HEK293 (cell line): ENCODE measurements around the gene METTL25.

Experiments used
- CTCF ChIA-PET: fragments of 350-600 bp; formaldehyde crosslinking; extraction: SDS; loops from one replicate; lab custom pipeline; 2021; ENCODE audit warnings: antibody characterized with exemption; lab: Yijun Ruan, JAX
- POLR2A ChIA-PET: fragments of 300-600 bp; formaldehyde crosslinking; extraction: SDS; loops from one replicate; lab custom pipeline; 2020; ENCODE audit warnings: antibody characterized with exemption, inconsistent platforms; lab: Yijun Ruan, JAX
- H3K27ac ChIP-seq: fragments of 200-500 bp; sonication (Bioruptor generic); 2 replicates; pipeline ENCODE4 v1.5.1; 2014; ENCODE audit warnings: low read depth, low read length, control low read depth, inconsistent platforms; ENCODE audit errors: extremely low read depth
- H3K36me3 ChIP-seq, 2 experiments: fragments of 200-500 bp in 1 of 2; sonication (Bioruptor generic) in 1 of 2; 1 replicate in 1 of 2; 2 replicates in 1 of 2; pipeline ENCODE4 v1.5.1; 2014 to 2017; ENCODE audit warnings: inconsistent platforms in 2 of 2, low read length in 2 of 2; ENCODE audit not compliant: control insufficient read depth in 2 of 2, insufficient read depth in 1 of 2
- H3K4me1 ChIP-seq: fragments of 200-500 bp; sonication (Bioruptor generic); 2 replicates; pipeline ENCODE4 v1.5.1; 2014; ENCODE audit warnings: mild to moderate bottlenecking, low read length, inconsistent platforms; ENCODE audit not compliant: control insufficient read depth, insufficient read depth
- H3K4me3 ChIP-seq: 2 replicates; pipeline ENCODE4 v1.5.1; 2011; ENCODE audit warnings: low read depth, mild to moderate bottlenecking, control low read depth, low read length, moderate library complexity
- H3K9me3 ChIP-seq: fragments of 200-500 bp; sonication (Bioruptor generic); 2 replicates; pipeline ENCODE4 v1.5.1; 2014; ENCODE audit warnings: low read depth, low read length, inconsistent platforms; ENCODE audit not compliant: control insufficient read depth, insufficient read depth
- FEZF1 ChIP-seq: fragments of 450-650 bp; formaldehyde crosslinking; IDR thresholded peaks from 2 replicates; pipeline ENCODE4 v1.5.1; 2016; ENCODE audit warnings: missing biosample characterization, missing genetic modification characterization
- KLF9 ChIP-seq: fragments of 450-650 bp; formaldehyde crosslinking; IDR thresholded peaks from 2 replicates; pipeline ENCODE4 v1.5.1; 2016; ENCODE audit warnings: missing biosample characterization, missing genetic modification characterization, low read depth
- MZF1 ChIP-seq: fragments of 450-650 bp; formaldehyde crosslinking; IDR thresholded peaks from 2 replicates; pipeline ENCODE4 v1.5.1; 2017; ENCODE audit warnings: missing biosample characterization, missing genetic modification characterization, borderline replicate concordance
- OVOL3 ChIP-seq: fragments of 450-650 bp; formaldehyde crosslinking; IDR thresholded peaks from 2 replicates; pipeline ENCODE4 v1.5.1; 2016; ENCODE audit warnings: missing biosample characterization, missing genetic modification characterization
- RBAK ChIP-seq: fragments of 450-650 bp; formaldehyde crosslinking; IDR thresholded peaks from 2 replicates; pipeline ENCODE4 v1.5.1; 2016; ENCODE audit warnings: missing biosample characterization, missing genetic modification characterization
- SALL2 ChIP-seq: fragments of 450-650 bp; formaldehyde crosslinking; IDR thresholded peaks from 2 replicates; pipeline ENCODE4 v1.5.0; 2017; ENCODE audit warnings: missing biosample characterization, mild to moderate bottlenecking, missing genetic modification characterization, borderline replicate concordance
- SP7 ChIP-seq: fragments of 450-650 bp; formaldehyde crosslinking; IDR thresholded peaks from 2 replicates; pipeline ENCODE4 v1.5.1; 2016; ENCODE audit warnings: missing biosample characterization, missing genetic modification characterization
- TCF7L2 ChIP-seq: IDR thresholded peaks from 2 replicates; pipeline ENCODE4 v1.6.1; 2011; ENCODE audit warnings: low read depth, mild to moderate bottlenecking, inconsistent platforms, low read length, moderate library complexity, borderline replicate concordance
- ZFP3 ChIP-seq: fragments of 450-650 bp; formaldehyde crosslinking; IDR thresholded peaks from 2 replicates; pipeline ENCODE4 v1.5.1; 2016; ENCODE audit warnings: low read depth, missing biosample characterization, missing genetic modification characterization
- ZFP41 ChIP-seq: fragments of 450-650 bp; formaldehyde crosslinking; IDR thresholded peaks from 2 replicates; pipeline ENCODE4 v1.5.1; 2016; ENCODE audit warnings: missing biosample characterization, missing genetic modification characterization, borderline replicate concordance
- ZNF121 ChIP-seq: fragments of 450-650 bp; formaldehyde crosslinking; IDR thresholded peaks from 2 replicates; pipeline ENCODE4 v1.5.1; 2016; ENCODE audit warnings: missing biosample characterization, missing genetic modification characterization
- ZNF133 ChIP-seq: fragments of 450-650 bp; formaldehyde crosslinking; IDR thresholded peaks from 2 replicates; pipeline ENCODE4 v1.5.1; 2016; ENCODE audit warnings: missing biosample characterization, missing genetic modification characterization
- ZNF202 ChIP-seq: fragments of 450-650 bp; formaldehyde crosslinking; IDR thresholded peaks from 2 replicates; pipeline ENCODE4 v1.5.1; 2016; ENCODE audit warnings: missing biosample characterization, missing genetic modification characterization, borderline replicate concordance
- ZNF211 ChIP-seq: fragments of 450-650 bp; formaldehyde crosslinking; IDR thresholded peaks from 2 replicates; pipeline ENCODE4 v1.5.1; 2016; ENCODE audit warnings: low read depth, missing biosample characterization, missing genetic modification characterization
- ZNF221 ChIP-seq: fragments of 450-650 bp; formaldehyde crosslinking; IDR thresholded peaks from 2 replicates; pipeline ENCODE4 v1.5.1; 2017; ENCODE audit warnings: missing biosample characterization, missing genetic modification characterization, borderline replicate concordance
- ZNF223 ChIP-seq: fragments of 450-650 bp; formaldehyde crosslinking; IDR thresholded peaks from 2 replicates; pipeline ENCODE4 v1.5.1; 2016; ENCODE audit warnings: missing biosample characterization, missing genetic modification characterization
- ZNF248 ChIP-seq: fragments of 450-650 bp; formaldehyde crosslinking; IDR thresholded peaks from 2 replicates; pipeline ENCODE4 v1.5.1; 2017; ENCODE audit warnings: missing biosample characterization, missing genetic modification characterization
- ZNF274 ChIP-seq, 2 experiments: fragments of 200-500 bp in 1 of 2; fragments of 450-650 bp in 1 of 2; sonication (Bioruptor generic) in 1 of 2; formaldehyde crosslinking in 1 of 2; IDR thresholded peaks; 2 replicates each; pipeline versions ENCODE4 v1.5.1 to v1.6.1; 2014 to 2016; ENCODE audit warnings: borderline replicate concordance in 1 of 2, inconsistent platforms in 1 of 2, low read length in 1 of 2, missing biosample characterization in 1 of 2, missing genetic modification characterization in 1 of 2
- ZNF302 ChIP-seq: fragments of 450-650 bp; formaldehyde crosslinking; IDR thresholded peaks from 2 replicates; pipeline ENCODE4 v1.5.1; 2016; ENCODE audit warnings: missing biosample characterization, missing genetic modification characterization, low read depth
- ZNF324 ChIP-seq: fragments of 450-650 bp; formaldehyde crosslinking; IDR thresholded peaks from 2 replicates; pipeline ENCODE4 v1.5.1; 2016; ENCODE audit warnings: missing biosample characterization, missing genetic modification characterization
- ZNF335 ChIP-seq: fragments of 450-650 bp; formaldehyde crosslinking; conservative IDR thresholded peaks from 2 replicates; pipeline ENCODE4 v1.5.1; 2016; ENCODE audit warnings: missing biosample characterization, missing genetic modification characterization
- ZNF341 ChIP-seq: fragments of 450-650 bp; formaldehyde crosslinking; IDR thresholded peaks from 2 replicates; pipeline ENCODE4; 2016; ENCODE audit warnings: low read depth, missing biosample characterization, missing genetic modification characterization
- ZNF350 ChIP-seq: fragments of 450-650 bp; formaldehyde crosslinking; IDR thresholded peaks from 2 replicates; pipeline ENCODE4 v1.5.0; 2017; ENCODE audit warnings: missing biosample characterization, mild to moderate bottlenecking, missing genetic modification characterization
- ZNF391 ChIP-seq: fragments of 450-650 bp; formaldehyde crosslinking; IDR thresholded peaks from 2 replicates; pipeline ENCODE4 v1.5.1; 2016; ENCODE audit warnings: low read depth, missing biosample characterization, missing genetic modification characterization, borderline replicate concordance
- ZNF449 ChIP-seq: fragments of 450-650 bp; formaldehyde crosslinking; IDR thresholded peaks from 2 replicates; pipeline ENCODE4 v1.5.1; 2017; ENCODE audit warnings: missing biosample characterization, mild to moderate bottlenecking, missing genetic modification characterization, moderate library complexity
- ZNF514 ChIP-seq: fragments of 450-650 bp; formaldehyde crosslinking; IDR thresholded peaks from 2 replicates; pipeline ENCODE4 v1.5.1; 2016; ENCODE audit warnings: missing biosample characterization, missing genetic modification characterization
- ZNF664 ChIP-seq: fragments of 450-650 bp; formaldehyde crosslinking; IDR thresholded peaks from 2 replicates; pipeline ENCODE4 v1.5.1; 2016; ENCODE audit warnings: missing biosample characterization, missing genetic modification characterization
- TF ChIP-seq, protein P1 (sequence below): fragments of 450-650 bp; formaldehyde crosslinking; IDR thresholded peaks from 2 replicates; pipeline ENCODE4 v1.5.1; 2016; ENCODE audit warnings: missing biosample characterization, missing genetic modification characterization
- TF ChIP-seq, protein P2 (sequence below): fragments of 450-650 bp; formaldehyde crosslinking; IDR thresholded peaks from 2 replicates; pipeline ENCODE4 v1.5.1; 2016; ENCODE audit warnings: missing biosample characterization, missing genetic modification characterization

Gene METTL25

GRCh38 chr12:82351390-82351789 is 6.9 kb upstream of the METTL25 start:
- CTCF ChIA-PET = no interaction called here

GRCh38 chr12:82357340-82357739 is 989 bp upstream of the METTL25 start:
- POLR2A ChIA-PET = interaction anchor here (1.3 kb wide), 1 partner anchor 329 kb away, joined by 4 read pairs; the partner anchor contains the start of gene TMTC2

More at GRCh38 chr12:82351390-82351789, 6.9 kb upstream of the METTL25 start:
- POLR2A ChIA-PET = interaction anchor here (1.0 kb wide), 1 partner anchor 10 kb away, joined by 3 read pairs; no protein-coding TSS in a partner anchor
- Histone ChIP-seq H3K4me3 (no peak overlapping the region), H3K9me3 (no peaks in the 10 kb centered on the region), H3K4me1 (no peaks in the 10 kb centered on the region), H3K27ac (no peak overlapping the region), H3K36me3 (peaks cover 38 to 57% of the 10 kb centered on the region in 2 experiments)
- no peak for TF ChIP-seq ZNF302 (tag by site-specific recombination)
- TF ChIP-seq SP7 = no peak
- TF ChIP-seq ZNF341 (tag by site-specific recombination) = no peak
- TF ChIP-seq ZNF121 (tag by site-specific recombination) = no peak
- TF ChIP-seq, protein P1, sequence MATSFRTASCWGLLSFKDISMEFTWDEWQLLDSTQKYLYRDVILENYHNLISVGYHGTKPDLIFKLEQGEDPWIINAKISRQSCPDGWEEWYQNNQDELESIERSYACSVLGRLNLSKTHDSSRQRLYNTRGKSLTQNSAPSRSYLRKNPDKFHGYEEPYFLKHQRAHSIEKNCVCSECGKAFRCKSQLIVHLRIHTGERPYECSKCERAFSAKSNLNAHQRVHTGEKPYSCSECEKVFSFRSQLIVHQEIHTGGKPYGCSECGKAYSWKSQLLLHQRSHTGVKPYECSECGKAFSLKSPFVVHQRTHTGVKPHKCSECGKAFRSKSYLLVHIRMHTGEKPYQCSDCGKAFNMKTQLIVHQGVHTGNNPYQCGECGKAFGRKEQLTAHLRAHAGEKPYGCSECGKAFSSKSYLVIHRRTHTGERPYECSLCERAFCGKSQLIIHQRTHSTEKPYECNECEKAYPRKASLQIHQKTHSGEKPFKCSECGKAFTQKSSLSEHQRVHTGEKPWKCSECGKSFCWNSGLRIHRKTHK (tag by site-specific recombination) = no peak
- no peak for TF ChIP-seq ZNF324 (tag by site-specific recombination)
- no peak for TF ChIP-seq ZNF514
- TF ChIP-seq ZNF350 (tag by site-specific recombination) = no peak
- TF ChIP-seq ZNF133 (tag by site-specific recombination) = no peak
- TF ChIP-seq, protein P2, sequence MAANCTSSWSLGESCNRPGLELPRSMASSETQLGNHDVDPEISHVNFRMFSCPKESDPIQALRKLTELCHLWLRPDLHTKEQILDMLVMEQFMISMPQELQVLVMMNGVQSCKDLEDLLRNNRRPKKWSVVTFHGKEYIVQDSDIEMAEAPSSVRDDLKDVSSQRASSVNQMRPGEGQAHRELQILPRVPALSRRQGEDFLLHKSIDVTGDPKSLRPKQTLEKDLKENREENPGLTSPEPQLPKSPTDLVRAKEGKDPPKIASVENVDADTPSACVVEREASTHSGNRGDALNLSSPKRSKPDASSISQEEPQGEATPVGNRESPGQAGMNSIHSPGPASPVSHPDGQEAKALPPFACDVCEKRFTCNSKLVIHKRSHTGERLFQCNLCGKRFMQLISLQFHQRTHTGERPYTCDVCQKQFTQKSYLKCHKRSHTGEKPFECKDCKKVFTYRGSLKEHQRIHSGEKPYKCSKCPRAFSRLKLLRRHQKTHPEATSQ = no peak
- TF ChIP-seq ZNF248 (tag by site-specific recombination) = no peak
- TF ChIP-seq SALL2 (tag by site-specific recombination) = no peak
- TF ChIP-seq ZNF274 (IDR thresholded peaks at IDR 0.05; ENCODE audit: low read length) = no peak
- no peak for TF ChIP-seq ZNF274 (tag by site-specific recombination; IDR thresholded peaks at IDR 0.05; ENCODE audit: borderline replicate concordance)
- TF ChIP-seq ZNF202 = no peak
- TF ChIP-seq ZNF449 (tag by site-specific recombination) = no peak
- no peak for TF ChIP-seq ZFP3 (tag by site-specific recombination)
- no peak for TF ChIP-seq MZF1 (tag by site-specific recombination)

More at GRCh38 chr12:82357340-82357739, 989 bp upstream of the METTL25 start:
- TF ChIP-seq TCF7L2 (no peak), ZNF335 (tag by site-specific recombination) (no peak), ZNF324 (tag by site-specific recombination) (no peak), ZFP41 (tag by site-specific recombination) (no peak), FEZF1 (tag by site-specific recombination) (no peak), ZNF391 (no peak), ZNF211 (tag by site-specific recombination) (no peak), OVOL3 (tag by site-specific recombination) (no peak), KLF9 (no peak), ZNF221 (tag by site-specific recombination) (no peak), RBAK (tag by site-specific recombination) (no peak), ZNF664 (tag by site-specific recombination) (no peak), ZNF223 (tag by site-specific recombination) (no peak)
- TF ChIP-seq, all 188 proteins: peak for 0
- H3K36me3 ChIP-seq = peaks cover 34 to 48% of the 10 kb centered on the region in 2 experiments
- CTCF ChIA-PET = interaction anchor here (0.6 to 2.0 kb wide), 8 partner anchors 9 to 825 kb away, joined by 3 to 6 read pairs (median 4); no protein-coding TSS in a partner anchor
- peaks cover 4% of the 10 kb centered on the region; the same call in 1 of the 2 replicates for H3K4me1 ChIP-seq
- peak overlapping the region; percentile 73 for H3K4me3 ChIP-seq
- H3K9me3 ChIP-seq = no peaks in the 10 kb centered on the region
- no peak overlapping the region for H3K27ac ChIP-seq
